ENCODE results near the gene H2BK1. TPM values are rescaled to one million over a fixed set of nuclear protein-coding genes. Genes with fewer than 3 reads are reported as not detected.

The H2BK1 gene
- total RNA-seq, 1 donor from 2014 or later: not detected

DNA sequence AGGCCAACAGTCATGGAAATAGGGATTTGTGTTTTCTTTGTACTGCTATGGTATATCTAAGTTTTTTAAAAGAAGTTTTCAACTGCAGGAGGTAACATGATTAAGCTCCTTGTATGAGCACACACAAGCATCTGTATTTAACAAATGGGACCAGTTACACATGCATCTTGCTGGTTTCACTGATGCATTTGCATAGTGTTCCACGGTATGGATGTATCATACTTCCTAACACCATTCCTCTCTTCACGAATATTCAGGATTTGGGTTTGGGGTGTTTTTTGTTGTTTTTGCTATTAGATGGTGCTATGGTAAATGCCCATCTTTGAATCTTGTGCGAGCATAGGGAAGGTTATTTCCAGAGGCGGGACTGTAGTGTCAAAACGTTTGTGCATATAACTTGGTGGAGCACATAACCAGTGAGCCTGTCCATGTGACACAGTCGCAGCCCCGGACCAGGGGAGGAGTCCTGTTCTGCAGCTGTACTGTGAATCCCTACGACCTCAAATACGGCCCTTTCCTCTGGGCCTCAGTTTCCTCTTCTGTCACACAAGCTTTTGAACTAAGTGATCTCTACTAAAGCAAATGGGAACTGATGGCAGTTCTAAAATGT is 1.9 kb downstream of the H2BK1 start:
- TF ChIP-seq, protein P1, sequence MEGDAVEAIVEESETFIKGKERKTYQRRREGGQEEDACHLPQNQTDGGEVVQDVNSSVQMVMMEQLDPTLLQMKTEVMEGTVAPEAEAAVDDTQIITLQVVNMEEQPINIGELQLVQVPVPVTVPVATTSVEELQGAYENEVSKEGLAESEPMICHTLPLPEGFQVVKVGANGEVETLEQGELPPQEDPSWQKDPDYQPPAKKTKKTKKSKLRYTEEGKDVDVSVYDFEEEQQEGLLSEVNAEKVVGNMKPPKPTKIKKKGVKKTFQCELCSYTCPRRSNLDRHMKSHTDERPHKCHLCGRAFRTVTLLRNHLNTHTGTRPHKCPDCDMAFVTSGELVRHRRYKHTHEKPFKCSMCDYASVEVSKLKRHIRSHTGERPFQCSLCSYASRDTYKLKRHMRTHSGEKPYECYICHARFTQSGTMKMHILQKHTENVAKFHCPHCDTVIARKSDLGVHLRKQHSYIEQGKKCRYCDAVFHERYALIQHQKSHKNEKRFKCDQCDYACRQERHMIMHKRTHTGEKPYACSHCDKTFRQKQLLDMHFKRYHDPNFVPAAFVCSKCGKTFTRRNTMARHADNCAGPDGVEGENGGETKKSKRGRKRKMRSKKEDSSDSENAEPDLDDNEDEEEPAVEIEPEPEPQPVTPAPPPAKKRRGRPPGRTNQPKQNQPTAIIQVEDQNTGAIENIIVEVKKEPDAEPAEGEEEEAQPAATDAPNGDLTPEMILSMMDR (IDR thresholded peaks at IDR 0.05): no peak
- H3K9me3 Mint-ChIP-seq (ENCODE audit: unreplicated experiment): no peaks in the 10 kb centered on the region
- no peak overlapping the region for H3K27ac Mint-ChIP-seq (ENCODE audit: unreplicated experiment)
- no peaks in the 10 kb centered on the region for H3K4me1 Mint-ChIP-seq (ENCODE audit: unreplicated experiment)
- peaks cover 6% of the 10 kb centered on the region for H3K36me3 Mint-ChIP-seq (ENCODE audit: unreplicated experiment)
- no peak for DNase-seq (ENCODE audit: extremely low spot score, unreplicated experiment)
- no peak overlapping the region for H3K4me3 Mint-ChIP-seq (ENCODE audit: unreplicated experiment)
- peaks cover 13% of the 10 kb centered on the region for H3K27me3 Mint-ChIP-seq (ENCODE audit: unreplicated experiment)

DNA sequence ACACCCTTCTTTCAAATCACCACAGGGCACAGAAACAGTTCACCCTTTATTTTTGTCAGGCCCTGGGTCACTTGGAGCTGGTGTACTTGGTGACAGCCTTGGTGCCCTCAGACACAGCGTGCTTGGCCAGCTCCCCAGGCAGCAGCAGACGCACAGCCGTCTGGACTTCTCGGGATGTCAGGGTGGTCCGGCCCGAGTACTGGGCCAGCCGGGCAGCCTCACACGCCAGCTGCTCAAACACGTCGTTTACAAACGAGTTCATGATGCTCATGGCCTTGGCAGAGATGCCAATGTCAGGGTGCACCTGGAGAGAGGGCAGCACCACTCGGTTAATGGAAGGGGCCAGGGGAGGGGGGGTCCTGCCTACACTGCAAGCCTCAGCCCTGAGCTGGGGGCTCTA is 2.5 kb downstream of the H2BK1 start:
- peaks cover 2% of the 10 kb centered on the region for H3K36me3 Mint-ChIP-seq (ENCODE audit: unreplicated experiment)
- TF ChIP-seq, protein P1 (IDR thresholded peaks at IDR 0.05): no peak
- no peaks in the 10 kb centered on the region for H3K9me3 Mint-ChIP-seq (ENCODE audit: unreplicated experiment)

DNA sequence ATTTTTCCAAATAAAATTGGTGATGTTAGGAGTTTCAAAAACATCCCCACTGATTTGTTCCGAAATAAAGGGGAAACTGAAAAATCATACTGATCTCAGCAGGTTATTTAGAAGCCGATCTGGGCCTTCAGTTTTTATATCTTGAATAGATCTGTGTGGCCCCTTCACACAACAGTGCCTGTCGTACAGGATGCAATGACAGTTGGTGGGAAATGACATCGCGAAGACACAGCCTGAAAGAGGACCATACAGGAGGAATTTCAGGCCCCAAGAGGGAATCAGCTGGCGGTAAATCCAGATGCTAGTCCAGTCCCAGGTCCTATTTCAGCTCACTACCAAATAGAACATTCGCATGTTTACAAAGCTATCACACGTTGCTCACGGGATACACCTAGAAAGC is 3.0 kb downstream of the H2BK1 start:
- DNase-seq (ENCODE audit: extremely low spot score, unreplicated experiment): no peak
- TF ChIP-seq, protein P1 (IDR thresholded peaks at IDR 0.05): no peak
- Mint-ChIP-seq H3K4me3 (ENCODE audit: unreplicated experiment) (no peak overlapping the region), H3K4me1 (ENCODE audit: unreplicated experiment) (no peaks in the 10 kb centered on the region), H3K9me3 (ENCODE audit: unreplicated experiment) (no peaks in the 10 kb centered on the region), H3K36me3 (ENCODE audit: unreplicated experiment) (no peaks in the 10 kb centered on the region), H3K27ac (ENCODE audit: unreplicated experiment) (no peak overlapping the region), H3K27me3 (ENCODE audit: unreplicated experiment) (peaks cover 23% of the 10 kb centered on the region)

More for the DNA sequence above, 2.5 kb downstream of the H2BK1 start:
- Mint-ChIP-seq H3K27me3 (ENCODE audit: unreplicated experiment) (peaks cover 18% of the 10 kb centered on the region), H3K4me1 (ENCODE audit: unreplicated experiment) (no peaks in the 10 kb centered on the region), H3K27ac (ENCODE audit: unreplicated experiment) (no peak overlapping the region), H3K4me3 (ENCODE audit: unreplicated experiment) (no peak overlapping the region)
- no peak for DNase-seq (ENCODE audit: extremely low spot score, unreplicated experiment)

- H3K9me3 Mint-ChIP-seq (ENCODE audit: unreplicated experiment): no peaks in the 10 kb centered on the region
- DNase-seq (ENCODE audit: extremely low spot score, unreplicated experiment): no peak
- no peaks in the 10 kb centered on the region for H3K4me1 Mint-ChIP-seq (ENCODE audit: unreplicated experiment)
- peaks cover 27% of the 10 kb centered on the region for H3K27me3 Mint-ChIP-seq (ENCODE audit: unreplicated experiment)
- H3K36me3 Mint-ChIP-seq (ENCODE audit: unreplicated experiment): no peaks in the 10 kb centered on the region
- TF ChIP-seq, protein P1 (IDR thresholded peaks at IDR 0.05): no peak
- no peak overlapping the region for H3K27ac Mint-ChIP-seq (ENCODE audit: unreplicated experiment)
- no peak overlapping the region for H3K4me3 Mint-ChIP-seq (ENCODE audit: unreplicated experiment)
These were observed 3.4 kb downstream of the H2BK1 start for GRCh38 chr7:151206914-151207313.

- Mint-ChIP-seq H3K27me3 (ENCODE audit: unreplicated experiment) (peaks cover 37% of the 10 kb centered on the region), H3K4me3 (ENCODE audit: unreplicated experiment) (no peak overlapping the region), H3K36me3 (ENCODE audit: unreplicated experiment) (no peaks in the 10 kb centered on the region), H3K9me3 (ENCODE audit: unreplicated experiment) (no peaks in the 10 kb centered on the region), H3K4me1 (ENCODE audit: unreplicated experiment) (no peaks in the 10 kb centered on the region), H3K27ac (ENCODE audit: unreplicated experiment) (no peak overlapping the region)
- TF ChIP-seq, protein P1 (IDR thresholded peaks at IDR 0.05): no peak
- no peak for DNase-seq (ENCODE audit: extremely low spot score, unreplicated experiment)
These were observed 4.6 kb downstream of the H2BK1 start for GRCh38 chr7:151205730-151206129.

Data from osteocyte (in vitro differentiated cells).